Measurements from ENCODE around the gene EIF4E3. TPM values are rescaled to one million over a fixed set of nuclear protein-coding genes. Genes with fewer than 3 reads are reported as not detected.

Gene EIF4E3
- 49.2 TPM for total RNA-seq
- long read RNA-seq, full-length matches to known transcripts: 56 of 67 reads
- long read RNA-seq, partial matches to known transcripts: 1 of 67 reads
- long read RNA-seq, other reads (novel, unspliced or antisense): 10 of 67 reads

- intact Hi-C loops (cut with DNase I): loop anchor here (5.0 to 10.0 kb wide), 2 partner anchors 139 to 1097 kb away; no protein-coding TSS in a partner anchor
- DNase-seq (ENCODE audit: missing footprints): peak; percentile 79
- ATAC-seq: peak; percentile 72
Observed at GRCh38 chr3:71725271-71725991, at the start of gene EIF4E3. TSS of gene EIF4E3 (minus strand) at chr3:71725402. CDS start at chr3:71725367, 35 bp downstream.

DNA sequence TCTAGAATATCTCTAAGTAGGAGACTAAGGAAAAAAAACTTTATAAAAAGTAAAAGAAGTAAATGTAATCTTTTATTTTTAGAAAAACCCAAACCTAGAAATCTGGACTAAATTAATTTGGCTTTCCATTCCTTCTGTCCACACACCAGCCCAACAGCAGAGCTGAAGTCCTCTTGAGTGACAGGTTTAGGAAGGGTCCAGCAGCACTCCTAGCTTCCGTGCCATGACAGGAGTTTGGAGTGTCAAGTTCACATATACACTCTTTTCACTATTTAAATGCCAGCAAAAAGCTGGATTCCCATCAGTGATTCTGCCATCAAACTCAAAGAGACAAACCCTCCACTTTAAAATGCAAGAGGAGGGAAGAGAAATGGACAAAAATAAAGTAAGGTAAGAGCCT, 46.7 kb upstream of the EIF4E3 start:
- intact Hi-C loops (cut with DNase I): no loop called here
- DNase-seq (ENCODE audit: missing footprints) (no peak), ATAC-seq (no peak)

DNA sequence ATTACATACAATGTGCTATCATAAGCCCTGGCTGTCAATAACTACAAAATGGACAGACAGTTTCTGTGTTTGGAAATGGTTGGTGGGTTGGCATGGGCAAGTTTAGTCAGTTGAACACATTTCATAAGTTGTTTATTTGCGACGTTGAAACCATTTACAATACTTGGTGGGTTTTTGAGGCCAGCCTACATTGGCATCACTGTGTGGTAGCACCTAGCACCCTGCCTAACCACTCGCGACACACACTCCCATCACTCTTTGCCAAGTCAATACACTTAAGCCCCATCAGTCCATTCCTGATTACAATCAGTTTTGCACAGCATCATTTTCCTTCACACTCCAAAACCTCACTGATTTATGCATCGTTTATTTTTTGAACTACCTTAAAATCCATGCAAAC, 45.9 kb upstream of the EIF4E3 start:
- DNase-seq (ENCODE audit: missing footprints) (no peak), ATAC-seq (no peak)
- intact Hi-C loops (cut with DNase I): no loop called here

DNA sequence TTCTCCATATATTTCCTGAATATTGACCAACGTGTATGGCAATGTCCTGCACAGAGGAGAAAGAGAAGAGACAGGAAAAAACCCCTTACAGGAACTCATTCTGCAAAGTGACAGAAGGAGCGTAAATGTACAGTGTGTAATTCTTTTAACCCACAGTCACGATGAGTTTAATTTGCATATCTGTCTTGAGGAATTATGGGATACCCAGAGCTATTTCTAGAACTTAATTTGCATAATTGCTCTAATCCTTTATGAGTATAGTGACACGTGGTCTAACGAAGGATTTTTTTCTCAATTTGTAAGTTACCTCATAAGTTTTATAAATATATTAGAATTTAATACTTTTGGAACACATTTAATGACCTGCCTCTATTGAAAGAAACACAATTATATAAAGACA, 38.2 kb upstream of the EIF4E3 start:
- intact Hi-C loops (cut with DNase I): no loop called here
- no peak for ATAC-seq
- no peak for DNase-seq (ENCODE audit: missing footprints)

DNA sequence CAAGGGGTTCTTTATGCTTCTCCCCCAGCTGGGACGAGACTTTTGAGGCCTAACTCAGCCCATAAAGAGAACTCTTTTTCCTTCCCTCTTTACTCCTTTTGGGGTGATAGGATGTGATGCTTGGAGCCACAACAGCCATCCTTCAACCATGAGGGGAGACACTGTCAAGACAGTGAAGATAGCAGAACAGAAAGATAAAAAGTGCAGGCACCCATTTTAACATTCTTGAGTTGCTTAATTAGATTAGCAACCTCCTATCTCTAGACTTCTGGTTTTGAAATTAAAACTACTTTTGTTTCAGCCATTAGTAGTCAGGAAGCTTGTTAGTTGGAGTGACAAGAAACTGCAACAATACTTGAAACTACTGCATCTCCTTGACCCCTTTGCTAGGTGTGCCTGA, 34.9 kb upstream of the EIF4E3 start:
- intact Hi-C loops (cut with DNase I): no loop called here
- no peak for DNase-seq (ENCODE audit: missing footprints)

DNA sequence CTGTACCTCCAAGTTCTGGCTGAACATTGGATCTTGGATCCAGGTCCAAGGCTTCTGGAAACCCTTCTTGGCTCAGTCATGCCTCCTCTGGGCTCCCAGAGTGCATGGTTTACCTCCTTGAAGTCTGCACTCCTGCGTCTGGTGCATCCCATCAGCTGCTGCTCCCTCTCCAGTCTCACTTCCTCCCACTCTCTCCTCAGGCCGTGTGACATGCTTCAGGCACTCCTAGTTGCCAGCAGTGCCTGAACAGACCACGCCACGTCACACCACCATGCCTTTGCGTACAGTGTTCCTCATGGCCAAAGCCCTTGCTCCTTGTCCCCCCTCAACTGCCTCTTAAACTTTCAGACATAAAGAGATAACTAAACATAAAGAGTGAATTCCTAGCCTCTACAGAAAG, 34.2 kb upstream of the EIF4E3 start:
- DNase-seq (ENCODE audit: missing footprints) (no peak), ATAC-seq (no peak)
- intact Hi-C loops (cut with DNase I): no loop called here

More for the DNA sequence above, 34.9 kb upstream of the EIF4E3 start:
- ATAC-seq: no peak

DNA sequence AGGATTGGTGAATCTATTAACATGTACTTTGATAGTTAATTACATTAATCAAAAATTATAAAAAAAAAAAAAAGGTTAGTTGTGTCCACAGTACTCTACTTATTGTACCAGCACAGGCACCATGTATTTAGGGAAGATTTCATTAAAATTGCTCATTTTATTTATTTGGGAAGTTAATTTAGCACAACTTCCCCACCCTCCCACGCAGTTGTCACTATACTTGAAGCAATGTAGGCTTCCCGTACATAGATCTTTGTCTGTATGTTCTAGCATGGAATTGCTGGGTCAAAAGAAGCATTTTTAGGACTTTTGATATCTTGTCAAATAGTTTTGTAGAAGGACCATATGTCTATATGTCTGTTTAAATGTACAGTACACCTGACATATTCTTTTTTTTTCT, 32.9 kb upstream of the EIF4E3 start:
- intact Hi-C loops (cut with DNase I): no loop called here
- no peak for ATAC-seq
- DNase-seq (ENCODE audit: missing footprints): no peak

DNA sequence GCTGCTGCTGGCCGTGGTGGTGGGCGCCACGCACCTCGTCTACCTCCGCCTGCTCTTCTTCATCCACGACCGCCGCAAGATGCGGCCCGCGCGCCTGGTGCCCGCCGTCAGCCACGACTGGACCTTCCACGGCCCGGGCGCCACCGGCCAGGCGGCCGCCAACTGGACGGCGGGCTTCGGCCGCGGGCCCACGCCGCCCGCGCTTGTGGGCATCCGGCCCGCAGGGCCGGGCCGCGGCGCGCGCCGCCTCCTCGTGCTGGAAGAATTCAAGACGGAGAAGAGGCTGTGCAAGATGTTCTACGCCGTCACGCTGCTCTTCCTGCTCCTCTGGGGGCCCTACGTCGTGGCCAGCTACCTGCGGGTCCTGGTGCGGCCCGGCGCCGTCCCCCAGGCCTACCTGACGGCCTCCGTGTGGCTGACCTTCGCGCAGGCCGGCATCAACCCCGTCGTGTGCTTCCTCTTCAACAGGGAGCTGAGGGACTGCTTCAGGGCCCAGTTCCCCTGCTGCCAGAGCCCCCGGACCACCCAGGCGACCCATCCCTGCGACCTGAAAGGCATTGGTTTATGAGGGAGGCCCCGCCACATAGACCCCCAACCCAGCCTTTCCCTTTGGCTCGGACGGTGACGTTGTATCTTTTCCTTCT, 29.5 kb upstream of the EIF4E3 start:
- no peak for ATAC-seq
- intact Hi-C loops (cut with DNase I): no loop called here
- DNase-seq (ENCODE audit: missing footprints): peak; percentile 71

- intact Hi-C loops (cut with DNase I): no loop called here
- DNase-seq (ENCODE audit: missing footprints) (peak; percentile 74), ATAC-seq (peak; percentile 68)
Observed at GRCh38 chr3:71753701-71754609, 28.8 kb upstream of the EIF4E3 start, which contains the start of gene GPR27. TSS of gene GPR27 (plus strand) at chr3:71753855. CDS start at chr3:71754050, 195 bp downstream.

DNA sequence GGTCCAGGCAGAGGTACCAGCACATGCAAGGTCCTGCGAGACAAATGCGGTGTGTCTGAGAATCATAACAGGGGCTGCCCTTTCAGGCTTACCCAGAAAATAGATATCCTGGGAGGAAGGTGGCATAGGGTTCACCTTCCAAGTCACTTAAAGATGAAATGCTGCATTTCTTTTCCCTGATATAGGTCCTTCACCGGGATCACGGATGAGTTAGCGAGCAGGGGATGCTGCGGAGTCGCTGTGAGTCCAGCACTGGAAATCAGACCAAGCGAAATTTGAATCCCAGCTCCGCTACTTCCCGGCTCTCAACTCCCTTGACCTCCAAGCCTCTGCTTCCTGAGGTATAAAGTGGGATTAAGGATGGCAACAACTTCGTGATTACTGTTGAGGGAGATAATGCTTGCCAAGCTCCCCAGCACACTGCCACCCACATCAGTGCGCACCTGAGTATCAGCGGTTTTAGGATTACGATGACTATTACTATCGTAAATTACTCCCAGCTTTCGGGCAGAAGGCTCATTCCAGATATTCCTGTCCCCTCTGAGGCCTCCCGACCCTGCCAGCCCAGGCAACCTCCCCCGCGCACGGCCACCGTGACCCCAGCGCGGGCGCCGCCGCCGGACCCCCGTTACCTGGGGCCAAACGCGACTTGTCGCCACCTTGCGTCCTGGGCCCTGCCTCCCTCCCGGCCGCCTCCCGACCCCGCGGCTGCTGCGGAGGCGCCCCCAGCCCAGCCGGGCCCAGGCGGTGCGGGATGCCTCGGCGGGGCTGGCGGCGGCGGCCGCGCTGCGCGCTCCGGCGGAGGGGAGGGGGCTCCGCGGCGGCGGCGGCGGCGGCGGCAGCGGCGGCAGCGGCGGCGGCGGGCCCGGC, 27.9 kb upstream of the EIF4E3 start:
- ATAC-seq: no peak
- intact Hi-C loops (cut with DNase I): no loop called here

DNA sequence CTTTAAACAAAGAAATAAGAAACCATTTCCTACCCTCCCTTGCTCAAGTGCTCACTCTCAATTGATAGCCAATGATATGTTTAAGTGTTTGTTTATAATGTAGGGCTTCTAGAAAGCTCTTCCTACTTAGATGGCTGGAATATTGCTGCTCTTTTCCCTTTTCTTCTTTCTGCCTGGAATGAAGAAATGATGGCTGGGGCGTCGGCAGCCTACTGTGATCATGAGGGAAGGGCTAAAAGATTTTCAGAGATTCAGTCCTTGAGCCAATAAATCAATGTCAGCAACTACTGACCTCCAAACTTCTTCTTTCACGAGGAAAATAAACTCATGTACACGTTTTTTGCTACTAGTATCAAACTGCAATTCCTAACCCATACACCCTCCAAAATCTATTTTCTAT, 26.4 kb upstream of the EIF4E3 start:
- ATAC-seq (no peak), DNase-seq (ENCODE audit: missing footprints) (no peak)
- intact Hi-C loops (cut with DNase I): no loop called here

More for the DNA sequence above, 27.9 kb upstream of the EIF4E3 start:
- no peak for DNase-seq (ENCODE audit: missing footprints)

GRCh38 chr3:71744738-71745137, 19.5 kb upstream of the EIF4E3 start:
- DNase-seq (ENCODE audit: missing footprints) (no peak), ATAC-seq (no peak)
- intact Hi-C loops (cut with DNase I): no loop called here

DNA sequence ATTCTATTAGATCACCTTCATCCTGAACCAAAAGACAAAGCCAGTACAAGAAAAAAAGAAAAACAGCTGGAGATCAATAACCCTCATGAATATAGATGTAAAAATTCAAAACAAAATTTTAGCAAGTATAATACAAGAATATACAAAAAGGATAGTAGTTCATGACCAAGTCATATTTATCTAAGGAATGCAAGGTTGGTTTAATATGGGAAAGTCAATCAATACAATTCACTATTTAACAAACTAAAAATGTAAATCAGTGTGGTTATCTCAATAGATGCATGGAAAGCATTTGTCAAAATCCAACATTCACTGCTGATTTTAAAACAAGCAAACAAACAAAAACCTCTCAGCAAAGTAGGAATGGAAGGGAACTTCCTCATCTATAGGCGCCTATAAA, 17.4 kb upstream of the EIF4E3 start:
- DNase-seq (ENCODE audit: missing footprints): no peak
- ATAC-seq: no peak
- intact Hi-C loops (cut with DNase I): loop anchor here (1.0 kb wide), 1 partner anchor 15 kb away; no protein-coding TSS in a partner anchor

DNA sequence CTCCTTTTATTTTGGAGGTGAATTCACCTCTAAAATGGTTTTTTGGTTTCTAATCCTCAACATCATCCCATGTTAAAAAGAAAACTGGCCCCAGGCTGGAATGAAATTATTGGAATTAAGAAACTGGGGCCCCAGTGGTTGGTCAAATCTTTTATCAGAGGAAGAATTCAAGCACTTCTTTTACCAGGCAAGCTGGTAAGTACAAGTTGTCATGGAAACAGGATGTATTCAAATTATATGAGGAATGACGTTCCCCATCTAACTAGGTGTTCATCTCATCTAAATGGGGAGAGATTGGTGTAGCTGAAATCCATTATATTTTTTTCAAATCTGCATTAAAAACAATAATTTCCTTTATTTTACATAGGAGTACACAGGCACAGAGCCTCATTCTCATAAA, 9.7 kb upstream of the EIF4E3 start:
- intact Hi-C loops (cut with DNase I): no loop called here
- no peak for ATAC-seq
- no peak for DNase-seq (ENCODE audit: missing footprints)

DNA sequence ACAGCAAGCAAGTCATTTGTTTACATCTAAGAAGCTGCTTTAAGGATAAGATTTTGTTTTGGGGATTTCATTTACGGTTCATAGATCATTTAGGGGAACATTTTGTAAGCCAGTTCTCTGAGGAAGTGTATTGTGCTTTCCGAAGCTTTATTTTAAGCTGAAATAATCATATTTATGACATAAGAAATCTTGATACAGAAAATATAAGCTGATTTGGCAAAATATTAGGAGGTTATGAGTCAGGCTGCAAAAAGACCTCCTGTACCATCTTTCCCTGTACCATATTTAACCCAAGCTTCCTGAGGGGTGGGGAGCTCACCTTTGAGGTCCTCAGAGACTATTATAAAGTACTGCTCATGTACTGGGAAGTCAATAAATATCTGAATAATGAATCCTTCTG, 8.1 kb upstream of the EIF4E3 start:
- DNase-seq (ENCODE audit: missing footprints): no peak
- intact Hi-C loops (cut with DNase I): no loop called here
- no peak for ATAC-seq

- intact Hi-C loops (cut with DNase I): no loop called here
Observed at GRCh38 chr3:71732637-71733036, 7.4 kb upstream of the EIF4E3 start.

GRCh38 chr3:71728632-71729342, 3.6 kb upstream of the EIF4E3 start:
- intact Hi-C loops (cut with DNase I): loop anchor here (5.0 to 10.0 kb wide), 2 partner anchors 136 to 1094 kb away; no protein-coding TSS in a partner anchor
- DNase-seq (ENCODE audit: missing footprints) (no peak), ATAC-seq (no peak)

More at GRCh38 chr3:71732637-71733036, 7.4 kb upstream of the EIF4E3 start:
- ATAC-seq (no peak), DNase-seq (ENCODE audit: missing footprints) (no peak)
